GM18909 (cell line): ENCODE data around the gene MPC1.
"Not testable (repeated sequence)": the region's sequence is repeated elsewhere in the genome, so short reads cannot be mapped to it uniquely, and the experiment has no call there.

Experiments used
- ATAC-seq: cut with Tn5 transposase; IDR thresholded peaks from one replicate; pipeline ENCODE4 v1.9.1; 2021; ENCODE audit warnings: mild to moderate bottlenecking; ENCODE audit not compliant: unreplicated experiment, poor library complexity

Gene MPC1

DNA sequence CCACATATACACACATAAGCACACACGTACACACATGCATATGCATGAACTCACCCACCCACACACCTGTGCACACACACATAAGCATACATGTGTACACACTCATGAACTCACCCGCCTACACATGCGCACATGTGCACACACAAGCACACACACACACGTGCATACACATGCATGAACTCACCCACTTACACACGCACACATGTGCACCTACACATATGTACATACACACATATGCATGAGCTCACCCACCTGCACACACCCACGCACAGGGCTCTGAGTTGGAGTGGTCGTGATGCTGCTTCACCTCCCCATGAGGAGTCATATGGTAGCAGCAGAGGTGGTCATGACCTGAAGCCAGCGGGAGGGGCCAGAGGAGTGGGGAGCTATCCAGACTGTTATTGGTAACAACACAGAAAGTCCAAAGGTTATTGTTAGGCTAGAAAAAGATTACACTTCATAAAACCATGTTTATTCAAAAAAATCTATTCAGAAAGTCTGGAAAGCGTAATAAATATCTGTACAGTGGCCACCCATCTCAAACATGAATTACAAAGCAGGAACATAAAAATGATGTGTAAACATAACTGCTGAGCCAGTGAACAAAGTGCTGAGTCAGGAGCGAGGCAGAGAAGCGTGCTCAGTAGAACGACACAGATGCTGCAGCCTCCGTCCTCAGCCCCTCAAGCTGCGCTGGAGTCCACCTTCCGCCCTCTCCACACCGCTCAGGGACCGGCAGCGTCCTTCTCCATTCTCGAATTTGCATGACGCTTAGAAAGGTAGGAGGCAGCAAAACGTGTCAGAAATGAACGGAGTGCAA is 26.4 kb upstream of the MPC1 start:
- ATAC-seq = no peak

DNA sequence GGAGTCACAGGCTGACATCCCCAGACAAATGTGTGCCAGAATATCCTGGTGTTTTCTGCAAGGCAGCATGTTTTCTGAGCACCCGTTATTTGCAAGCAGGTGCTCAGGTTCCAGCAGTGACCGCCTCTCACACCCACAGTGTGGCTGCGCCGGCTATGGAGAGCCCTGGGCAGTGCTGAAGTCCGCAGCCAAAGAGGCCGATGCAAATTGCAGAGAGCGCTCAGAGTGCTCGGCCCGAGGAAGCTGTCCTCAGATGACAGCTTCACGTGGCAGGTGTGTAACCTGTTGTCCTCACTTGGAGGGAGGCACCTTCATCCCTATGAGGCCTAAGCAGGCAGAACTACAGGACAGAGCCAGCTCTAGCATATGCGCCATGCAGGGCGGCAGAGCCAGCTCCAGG is 23.5 kb upstream of the MPC1 start:
- ATAC-seq = no peak

DNA sequence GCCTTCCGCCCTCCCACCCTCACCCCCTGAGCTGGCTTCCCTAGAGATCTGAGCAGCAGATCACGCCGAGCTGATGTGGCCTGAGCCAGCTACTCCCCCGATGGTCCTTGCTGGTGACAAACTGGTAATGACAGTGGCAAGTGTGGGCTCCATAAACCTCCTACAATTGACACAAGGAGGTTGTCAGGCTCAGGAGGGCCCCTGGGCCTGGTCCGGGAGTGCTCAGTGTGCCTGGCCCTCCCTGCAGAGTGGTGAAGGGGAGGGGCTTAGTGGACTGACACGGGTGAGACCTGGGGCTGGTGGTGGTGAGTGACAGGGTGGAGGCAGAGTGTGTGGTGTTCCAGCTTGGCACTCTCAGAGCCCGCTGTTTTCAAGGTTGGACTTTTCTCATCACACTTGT is 22.6 kb upstream of the MPC1 start:
- no peak for ATAC-seq

DNA sequence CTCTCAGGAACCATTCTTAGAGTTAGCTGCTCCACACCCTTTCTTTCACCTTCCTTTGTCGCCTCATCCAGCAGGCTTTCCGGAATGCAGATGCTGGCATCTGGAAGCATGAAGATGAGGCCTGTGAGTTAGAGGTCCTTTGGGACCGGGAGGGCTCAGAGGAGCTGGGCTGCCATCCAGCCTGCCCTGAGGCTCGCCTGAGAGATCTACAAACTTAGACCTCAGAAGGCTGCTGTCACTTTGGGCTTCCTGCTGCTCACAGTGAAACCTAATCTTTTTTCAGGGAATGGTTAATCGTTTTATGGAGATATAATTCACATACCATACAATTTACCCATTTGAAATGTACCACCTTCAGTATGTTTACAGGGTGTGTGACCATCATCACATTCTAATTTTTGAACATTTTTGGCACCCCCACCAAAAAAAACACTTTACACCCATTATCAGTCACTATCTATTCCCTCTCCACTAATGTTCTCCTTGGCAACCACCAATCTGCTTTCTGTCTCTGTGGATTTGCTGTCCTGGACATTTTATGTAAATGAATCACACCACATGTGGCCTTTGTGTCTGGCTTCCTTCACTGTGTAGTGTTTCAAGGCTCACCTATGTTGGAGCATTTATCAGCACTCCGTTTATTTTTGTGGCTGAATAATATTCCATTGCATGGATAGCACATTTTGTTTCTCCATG is 20.0 kb upstream of the MPC1 start:
- no peak for ATAC-seq

DNA sequence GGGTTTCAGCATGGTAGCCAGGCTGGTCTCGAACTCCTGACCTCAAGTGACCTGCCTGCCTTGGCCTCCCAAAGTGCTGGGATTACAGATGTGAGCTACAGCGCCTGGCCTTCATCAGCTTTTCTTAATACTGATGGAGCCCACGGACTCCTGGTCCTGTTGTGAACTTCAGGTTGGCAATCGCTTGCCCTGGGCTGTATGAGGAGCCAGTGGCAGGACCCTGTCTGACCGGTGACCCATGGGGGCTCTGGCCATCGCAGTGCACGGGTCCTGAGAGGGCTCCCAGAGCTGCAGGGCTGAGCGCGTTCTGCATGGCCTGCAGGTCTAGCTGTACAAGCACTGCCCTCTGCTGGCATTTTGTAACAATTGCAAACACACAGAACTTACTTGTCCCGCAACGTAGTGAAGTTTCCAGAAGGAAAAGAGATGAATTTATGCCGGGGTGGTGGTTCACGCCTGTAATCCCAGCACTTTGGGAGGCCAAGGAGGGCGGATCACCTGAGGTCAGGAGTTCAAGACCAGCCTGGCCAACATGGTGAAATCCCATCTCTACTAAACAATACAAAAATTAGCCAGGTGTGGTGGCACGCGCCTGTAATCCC is 18.0 kb upstream of the MPC1 start:
- ATAC-seq = peak; percentile 87

DNA sequence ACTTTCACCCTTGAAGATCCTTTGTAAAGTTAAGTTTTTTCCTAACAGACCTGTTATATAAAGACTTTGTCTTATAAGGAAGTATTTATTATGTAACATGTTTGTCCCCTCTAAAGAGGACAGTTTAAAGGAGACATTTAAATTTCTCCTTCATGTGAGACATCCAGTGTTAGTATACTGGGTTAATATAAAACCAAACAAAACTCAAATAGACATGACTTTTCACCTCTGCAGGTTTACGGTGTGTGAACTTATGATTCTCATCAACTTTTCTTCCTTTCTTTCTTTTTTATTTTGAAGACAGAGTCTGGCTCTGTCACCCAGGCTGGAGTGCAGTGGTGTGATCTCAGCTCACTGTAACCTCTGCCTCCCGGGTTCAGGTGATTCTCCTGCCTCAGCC is 17.4 kb upstream of the MPC1 start:
- ATAC-seq = no peak

DNA sequence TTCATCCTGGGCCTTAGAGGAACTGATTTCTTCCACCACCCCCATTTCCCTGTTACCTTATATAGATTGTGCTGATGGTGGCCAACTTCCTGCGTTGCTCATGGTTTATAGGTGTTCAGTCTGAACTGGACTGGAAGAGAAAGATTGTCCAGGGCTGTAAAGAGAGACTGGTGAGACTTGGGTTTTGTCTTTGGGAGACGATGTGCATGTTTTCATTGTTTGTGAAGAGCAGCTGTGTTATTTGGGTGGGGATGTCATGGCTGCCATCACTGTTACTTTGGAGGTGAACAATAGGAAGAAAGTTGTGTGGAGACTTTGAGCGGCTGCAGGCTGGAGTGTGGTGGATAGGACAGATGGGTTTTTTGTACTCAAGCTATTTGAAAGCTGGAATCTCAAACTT is 15.6 kb upstream of the MPC1 start:
- ATAC-seq = no peak

DNA sequence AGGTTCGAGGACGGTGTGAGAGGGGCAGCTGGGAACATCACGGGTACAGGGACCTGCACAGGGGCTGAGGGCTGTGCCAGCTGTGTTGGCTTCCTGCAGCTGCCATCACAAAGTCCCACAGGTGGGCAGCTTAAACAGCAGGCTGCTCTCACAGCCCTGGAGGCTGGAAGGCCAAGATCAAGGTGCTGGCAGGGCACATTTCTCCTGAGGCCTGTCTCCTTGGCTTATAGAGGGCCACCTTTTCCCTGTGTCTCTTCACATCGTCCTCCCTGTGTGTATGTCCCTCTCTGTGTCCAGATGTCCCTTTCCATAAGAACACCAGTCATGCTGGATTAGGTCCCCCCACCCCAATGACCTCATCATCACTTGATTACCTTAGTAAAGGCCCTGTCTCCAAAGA is 15.1 kb upstream of the MPC1 start:
- no peak for ATAC-seq

DNA sequence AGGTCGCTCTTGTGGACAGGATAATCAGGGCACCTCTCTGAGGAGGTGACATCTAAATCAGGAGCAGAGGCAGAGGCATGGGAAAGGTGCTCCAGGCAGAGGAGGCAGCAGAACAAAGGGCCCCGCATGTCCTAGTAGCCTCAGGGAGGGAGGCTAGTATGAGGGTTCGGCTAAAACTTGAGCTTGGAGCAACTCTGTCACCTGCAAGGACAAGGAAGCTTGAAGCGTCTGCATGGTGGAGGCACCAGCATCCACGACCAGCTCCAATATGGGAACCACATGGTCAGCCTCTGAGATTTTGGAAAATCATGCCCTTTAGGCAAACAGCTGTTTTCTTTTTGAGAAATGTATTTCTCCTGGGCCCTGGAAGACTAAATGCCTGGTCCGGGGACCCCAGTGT is 13.0 kb upstream of the MPC1 start:
- no peak for ATAC-seq

DNA sequence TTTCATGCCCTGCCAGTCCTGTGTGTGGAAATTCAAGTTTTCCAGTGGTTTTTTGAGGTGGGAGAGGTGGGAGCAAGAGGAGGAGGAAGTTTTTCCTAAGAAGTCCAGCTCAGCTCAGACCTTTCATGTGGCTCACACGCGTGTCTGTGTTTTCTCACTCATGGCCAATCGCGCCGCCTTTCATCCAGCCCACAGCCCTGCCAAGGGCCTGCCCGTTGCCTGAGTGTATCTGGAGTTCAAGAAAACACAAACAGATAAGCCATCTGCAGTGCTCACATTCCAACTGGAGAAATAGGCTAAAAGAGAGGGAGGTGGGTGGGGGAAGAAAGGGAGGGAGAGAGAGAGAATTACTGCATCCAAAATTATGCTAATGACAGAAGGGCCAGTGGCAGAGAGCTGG is 12.6 kb upstream of the MPC1 start:
- ATAC-seq = no peak

DNA sequence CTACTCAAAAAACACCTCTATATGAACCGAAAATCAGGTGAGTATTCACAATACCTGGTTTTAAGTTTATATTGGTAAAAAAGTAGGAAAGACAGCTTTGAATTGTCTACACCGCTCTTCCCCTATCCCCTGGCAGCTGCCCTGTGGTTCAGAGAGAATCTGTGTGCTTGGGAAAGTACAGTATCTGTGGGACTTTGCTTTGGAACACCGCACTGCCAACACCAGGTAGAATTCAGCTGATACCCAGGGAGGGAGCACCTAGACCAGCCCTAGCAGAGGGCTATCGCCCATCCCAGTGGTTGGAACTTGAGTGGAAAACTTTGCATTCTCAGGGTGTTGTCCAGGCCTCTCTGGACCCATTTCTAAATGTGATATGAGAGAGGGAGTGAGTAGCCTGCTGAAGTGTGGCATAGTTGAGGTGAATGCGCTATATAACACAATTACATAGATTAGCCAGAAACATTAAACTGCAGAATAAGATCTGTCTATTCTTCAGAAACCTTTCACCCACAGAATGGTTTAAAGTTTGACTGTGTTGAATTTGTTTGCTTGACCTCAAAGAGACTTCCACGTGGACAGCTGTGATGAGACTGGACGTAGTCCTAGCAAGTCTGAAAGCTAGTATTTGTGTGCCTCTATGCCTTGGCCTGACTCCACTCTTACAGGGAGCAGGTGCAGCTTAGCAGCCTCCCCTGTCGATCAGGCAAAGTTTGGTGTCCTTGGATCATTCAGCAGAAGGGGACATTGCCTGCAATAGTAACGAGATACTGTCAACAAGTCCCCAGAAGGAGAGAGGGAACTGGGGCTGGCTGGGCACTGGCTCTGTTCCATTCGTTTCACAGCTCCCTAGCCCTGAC is 11.5 kb upstream of the MPC1 start:
- no peak for ATAC-seq

DNA sequence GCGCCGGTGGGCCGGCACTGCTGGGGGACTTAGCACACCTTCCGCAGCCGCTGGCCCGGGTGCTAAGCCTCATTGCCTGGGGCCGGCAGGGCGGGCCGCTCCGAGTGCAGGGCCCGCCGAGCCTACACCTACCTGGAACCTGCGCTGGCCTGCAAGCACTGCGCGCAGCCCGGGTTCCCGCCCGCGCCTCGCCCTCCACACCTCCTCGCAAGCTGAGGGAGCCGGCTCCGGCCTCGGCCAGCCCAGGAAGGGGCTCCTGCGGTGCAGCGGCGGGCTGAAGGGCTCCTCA is 10.7 kb upstream of the MPC1 start:
- ATAC-seq = no peak

DNA sequence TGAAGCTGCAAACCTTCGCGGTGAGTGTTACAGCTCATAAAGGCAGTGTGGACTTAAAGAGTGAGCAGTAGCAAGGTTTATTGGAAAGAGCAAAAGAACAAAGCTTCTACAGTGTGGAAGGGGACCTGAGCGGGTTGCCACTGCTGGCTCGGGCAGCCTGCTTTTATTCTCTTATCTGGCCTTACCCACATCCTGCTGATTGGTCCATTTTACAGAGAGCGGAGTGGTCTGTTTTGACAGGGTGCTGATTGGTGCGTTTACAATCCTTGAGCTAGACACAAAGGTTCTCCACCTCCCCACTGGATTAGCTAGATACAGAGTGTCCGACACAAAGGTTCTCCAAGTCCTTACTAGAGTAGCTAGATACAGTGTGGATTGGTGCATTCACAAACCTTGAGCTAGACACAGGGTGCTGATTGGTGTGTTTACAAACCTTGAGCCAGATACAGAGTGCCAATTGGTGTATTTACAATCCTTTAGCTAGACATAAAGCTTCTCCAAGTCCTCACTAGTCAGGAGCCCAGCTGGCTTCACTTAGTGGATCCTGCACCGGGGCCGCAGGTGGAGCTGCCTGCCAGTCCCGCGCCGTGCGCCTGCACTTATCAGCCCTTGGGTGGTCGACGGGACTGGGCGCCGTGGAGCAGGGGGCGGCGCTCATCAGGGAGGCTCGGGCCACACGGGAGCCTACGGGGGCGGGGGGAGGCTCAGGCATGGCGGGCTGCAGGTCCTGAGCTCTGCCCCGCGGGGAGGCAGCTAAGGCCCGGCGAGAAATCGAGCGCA is 10.2 kb upstream of the MPC1 start:
- ATAC-seq = not testable (repeated sequence)

DNA sequence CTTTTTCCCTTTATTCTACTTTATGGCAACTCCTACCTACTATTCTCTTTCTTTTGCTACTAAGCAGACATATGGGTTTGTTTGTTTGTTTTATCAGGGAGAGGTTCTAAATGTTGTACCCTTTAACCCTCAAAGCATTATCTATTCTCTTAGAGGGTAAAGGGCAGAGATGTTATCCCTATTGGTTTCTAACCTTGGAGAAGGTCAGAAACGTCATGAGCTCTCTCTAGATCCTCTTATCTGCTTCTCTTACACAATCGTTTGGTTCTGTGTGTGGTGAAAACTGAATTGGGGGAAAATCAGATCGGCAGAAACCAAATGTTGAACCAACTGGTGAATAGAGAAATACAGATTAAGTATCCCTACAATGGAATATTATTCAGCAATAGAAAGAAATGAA is 6.4 kb upstream of the MPC1 start:
- no peak for ATAC-seq

DNA sequence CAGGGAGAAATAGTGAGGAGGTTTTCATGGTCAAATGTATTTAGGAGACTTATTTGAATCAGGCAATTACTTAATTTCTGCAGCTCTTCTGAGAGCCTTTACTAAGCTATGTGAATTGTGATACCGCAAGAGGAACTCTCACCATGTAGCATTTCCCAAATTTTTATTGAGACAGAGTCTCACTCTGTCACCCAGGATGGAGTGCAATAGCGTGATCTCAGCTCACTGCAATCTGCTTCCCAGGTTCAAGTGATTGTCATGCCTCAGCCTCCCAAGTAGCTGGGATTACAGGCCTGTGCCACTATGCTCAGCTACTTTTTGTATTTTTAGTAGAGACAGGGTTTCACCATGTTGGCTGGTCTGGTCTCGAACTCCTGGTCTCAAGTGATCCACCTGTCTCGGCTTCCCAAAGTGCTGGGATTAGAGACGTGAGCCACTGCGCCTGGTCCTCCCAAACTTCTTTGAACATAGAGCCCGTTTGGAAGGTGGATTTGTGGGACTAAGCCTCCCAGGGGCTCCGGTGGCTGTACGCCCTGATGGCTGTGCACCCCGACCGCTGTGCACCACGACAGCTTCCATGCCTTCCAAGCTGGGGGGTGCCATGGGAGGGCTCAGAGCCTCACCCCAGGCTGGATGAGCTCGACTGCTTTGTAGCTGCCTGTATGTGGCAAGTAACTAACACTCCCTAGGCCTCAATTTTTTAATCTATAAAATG is 5.7 kb upstream of the MPC1 start:
- no peak for ATAC-seq

DNA sequence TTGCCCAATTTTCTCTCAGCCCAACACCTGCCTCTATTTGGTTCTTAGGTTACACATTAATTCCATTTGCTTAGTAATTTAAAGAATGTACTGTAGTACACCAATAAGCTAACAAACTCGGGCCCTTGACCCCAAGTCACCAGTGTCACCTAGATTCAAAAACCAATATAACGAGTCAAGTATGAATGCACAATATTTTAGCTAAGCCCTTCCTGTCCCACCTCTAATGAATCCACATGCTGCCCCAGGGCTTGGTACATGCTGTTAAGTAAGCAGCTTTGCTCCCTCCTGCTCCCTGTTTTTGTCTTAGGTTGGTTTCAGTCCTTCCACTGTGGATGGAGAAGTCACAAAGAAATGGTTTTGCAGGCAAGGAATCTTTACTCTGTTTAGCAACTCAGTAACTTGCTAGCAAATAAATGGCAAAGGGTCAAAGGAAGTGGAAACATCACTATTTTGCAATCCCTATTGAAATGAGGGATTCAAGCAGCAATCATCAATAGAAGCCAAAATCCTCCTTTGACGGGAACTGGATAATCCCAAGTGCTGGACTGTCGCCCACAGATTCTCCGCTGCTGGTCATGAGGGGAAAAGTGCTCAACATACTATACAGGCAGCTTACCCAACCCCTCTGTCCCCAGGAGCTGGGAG is 5.0 kb upstream of the MPC1 start:
- ATAC-seq = no peak

DNA sequence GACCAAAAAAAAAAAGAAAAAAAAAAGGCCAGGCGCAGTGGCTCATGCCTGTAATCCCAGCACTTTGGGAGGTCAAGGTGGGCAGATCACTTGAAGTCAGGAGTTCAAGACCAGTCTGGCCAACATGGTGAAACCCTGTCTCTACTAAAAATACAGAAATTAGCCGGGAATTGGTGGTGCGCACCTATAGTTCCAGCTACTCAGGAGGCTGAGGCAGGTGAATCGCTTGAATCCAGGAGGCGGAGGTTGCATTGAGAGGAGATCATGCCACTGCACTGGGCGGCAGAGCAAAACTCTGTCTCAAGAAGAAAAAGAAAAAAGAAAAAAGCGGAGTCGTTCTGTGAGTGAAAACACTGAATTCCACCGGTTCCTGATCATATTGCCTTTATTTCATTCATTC is 4.4 kb upstream of the MPC1 start:
- not testable (repeated sequence) for ATAC-seq

DNA sequence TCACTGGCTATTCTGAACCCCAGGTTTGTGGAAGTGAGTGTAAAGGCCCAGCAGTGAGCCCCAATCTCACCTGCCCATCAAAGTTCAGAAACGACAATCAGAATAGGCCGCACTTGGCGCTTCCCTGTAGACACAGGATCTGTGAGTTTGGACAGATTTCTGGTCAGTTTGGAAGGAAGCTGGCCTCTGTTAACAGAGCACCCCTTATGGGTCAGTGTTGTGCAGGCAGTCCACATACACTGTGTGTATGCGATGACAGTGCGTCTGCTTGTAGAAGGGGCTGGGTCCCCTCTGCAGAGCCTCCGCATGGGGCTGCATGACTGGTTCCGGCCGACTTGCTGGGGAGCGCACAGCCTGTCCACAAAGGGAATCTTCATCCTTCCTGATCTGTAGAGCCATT is 3.4 kb upstream of the MPC1 start:
- no peak for ATAC-seq

DNA sequence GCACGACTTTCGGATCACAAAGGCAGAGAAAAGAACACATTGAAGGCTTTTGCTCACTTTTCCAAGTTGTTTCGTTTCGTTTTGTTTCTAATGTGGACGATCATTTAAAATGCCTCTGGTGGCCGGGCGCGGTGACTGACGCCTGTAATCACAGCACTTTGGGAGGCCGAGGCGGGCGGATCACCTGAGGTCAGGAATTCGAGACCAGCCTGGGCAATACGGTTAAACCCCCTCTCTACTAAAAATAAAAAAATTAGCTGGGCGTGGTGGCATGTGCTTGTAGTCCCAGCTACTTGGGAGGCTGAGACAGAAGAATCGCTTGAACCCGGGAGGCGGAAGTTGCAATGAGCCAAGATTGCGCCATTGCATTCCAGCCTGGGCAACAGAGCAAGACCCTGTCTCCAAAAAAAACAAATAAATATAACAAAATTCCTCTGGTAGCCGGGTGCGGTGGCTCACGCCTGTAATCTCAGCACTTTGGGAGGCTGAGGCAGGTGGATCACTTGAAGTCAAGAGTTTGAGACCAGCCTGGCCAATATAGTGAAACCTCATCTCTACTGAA is 1.1 kb upstream of the MPC1 start:
- ATAC-seq = peak; percentile 0
